Erythroblast (primary cell): ENCODE results near the gene MRGPRE.

Source experiments
- GATA1 ChIP-seq: IDR thresholded peaks from 2 replicates; pipeline ENCODE4 v1.6.1; 2011; ENCODE audit warnings: low read depth, mild to moderate bottlenecking, control low read depth, low read length, moderate library complexity
- POLR2A ChIP-seq: IDR thresholded peaks from 2 replicates; pipeline ENCODE4 v1.6.1; 2011; ENCODE audit warnings: mild to moderate bottlenecking, low read length

DNA sequence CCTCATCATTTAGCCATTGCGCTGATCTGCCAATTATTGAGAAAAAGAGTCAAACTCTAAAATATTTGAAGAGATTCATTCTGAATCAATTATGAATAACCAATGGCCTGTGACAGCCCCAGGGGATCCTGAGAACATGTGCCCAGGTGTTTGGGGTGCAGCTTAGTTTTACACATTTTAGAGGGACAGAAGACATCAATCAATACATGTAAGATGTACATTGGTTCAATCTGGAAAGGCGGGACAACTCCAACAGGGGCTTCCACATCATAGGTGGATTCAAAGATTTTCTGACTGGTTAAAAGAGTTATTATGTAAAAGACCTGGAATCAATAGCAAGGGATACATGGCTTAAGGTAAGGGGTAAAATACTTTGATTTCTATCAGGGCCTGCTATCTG lies 4.9 kb upstream of the MRGPRE start:
- TF ChIP-seq POLR2A (no peak), GATA1 (no peak)
